Fibroblast of skin of left quadriceps (primary cell): ENCODE measurements around the gene PLEKHM2.

ENCODE experiments used
- DNase-seq, 2 experiments: peaks; one replicate each; pipeline ENCODE4 v3.0.0-alpha.2; 2013; ENCODE audit warnings: low read depth in 2 of 2

The PLEKHM2 gene

DNA sequence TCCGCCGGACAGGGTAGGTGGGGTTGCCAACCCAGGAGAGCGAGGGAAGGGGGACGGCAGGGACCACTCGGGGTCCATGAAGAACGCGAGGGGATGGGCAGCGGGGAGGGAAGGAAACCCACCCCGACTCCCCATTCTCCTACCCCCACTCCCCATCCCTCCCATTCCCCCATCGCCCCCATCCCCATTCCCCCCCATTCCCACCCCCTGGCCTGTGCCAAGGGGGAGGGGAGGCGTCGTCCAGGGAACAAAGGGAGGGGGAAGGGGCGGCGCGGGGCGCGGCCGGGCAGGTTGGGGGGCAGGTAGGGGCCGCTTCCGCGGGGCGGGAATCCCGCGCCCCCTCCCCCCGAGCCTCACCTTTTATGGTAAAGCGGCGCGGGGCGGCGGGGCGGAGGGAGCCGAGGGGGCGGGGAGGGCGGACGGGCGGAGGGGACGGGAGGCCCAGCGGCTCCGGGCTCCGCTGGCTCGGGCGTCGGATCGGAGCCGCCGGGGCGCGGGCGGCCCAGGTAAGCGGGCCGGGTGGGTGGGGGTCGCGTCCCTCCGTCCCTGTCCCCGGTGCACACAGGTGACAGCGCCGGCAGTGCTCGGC is 74.3 kb downstream of the PLEKHM2 start, which contains the start of gene FBLIM1:
TSS of gene FBLIM1 (plus strand) at position 453 of the 589 bp plus-strand sequence. CDS start 6,189 bp downstream, outside the sequence.
- DNase-seq: no peak

DNA sequence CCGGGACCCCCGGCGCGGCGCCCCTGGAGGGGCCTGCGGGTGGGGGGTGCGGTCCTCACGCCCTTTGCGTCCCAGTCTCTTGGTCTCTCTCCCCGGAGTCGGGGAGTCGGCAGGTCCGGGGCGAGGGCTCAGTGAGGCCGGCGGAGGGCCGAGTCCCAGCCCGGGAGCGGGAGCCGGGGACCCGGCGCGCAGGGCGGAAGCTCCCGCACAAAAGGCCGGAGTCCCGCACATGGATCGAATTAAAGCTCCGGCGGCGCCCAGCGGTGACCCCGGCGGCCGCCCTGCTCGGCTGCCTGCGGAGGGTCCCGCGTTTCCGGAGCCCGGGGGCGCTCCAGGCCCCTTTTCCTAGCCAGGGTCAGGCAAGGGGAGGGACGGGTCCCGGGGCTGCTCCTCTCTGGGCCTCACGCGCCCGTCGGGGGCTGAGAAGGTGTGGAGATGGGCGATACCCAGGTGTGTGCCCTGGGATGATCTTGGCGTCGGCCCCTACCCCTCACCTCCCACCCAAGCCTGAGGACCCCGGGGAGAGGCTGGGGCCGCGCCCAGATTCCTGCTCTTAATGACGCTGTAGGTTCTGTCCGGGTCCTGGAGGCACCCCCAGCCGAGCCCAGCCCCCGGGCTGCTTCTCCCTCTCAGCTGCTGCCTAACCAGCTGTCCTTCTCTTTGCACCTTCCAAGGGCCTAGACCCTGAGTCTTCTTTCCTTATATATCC is 75.0 kb downstream of the PLEKHM2 start:
- no peak for DNase-seq

DNA sequence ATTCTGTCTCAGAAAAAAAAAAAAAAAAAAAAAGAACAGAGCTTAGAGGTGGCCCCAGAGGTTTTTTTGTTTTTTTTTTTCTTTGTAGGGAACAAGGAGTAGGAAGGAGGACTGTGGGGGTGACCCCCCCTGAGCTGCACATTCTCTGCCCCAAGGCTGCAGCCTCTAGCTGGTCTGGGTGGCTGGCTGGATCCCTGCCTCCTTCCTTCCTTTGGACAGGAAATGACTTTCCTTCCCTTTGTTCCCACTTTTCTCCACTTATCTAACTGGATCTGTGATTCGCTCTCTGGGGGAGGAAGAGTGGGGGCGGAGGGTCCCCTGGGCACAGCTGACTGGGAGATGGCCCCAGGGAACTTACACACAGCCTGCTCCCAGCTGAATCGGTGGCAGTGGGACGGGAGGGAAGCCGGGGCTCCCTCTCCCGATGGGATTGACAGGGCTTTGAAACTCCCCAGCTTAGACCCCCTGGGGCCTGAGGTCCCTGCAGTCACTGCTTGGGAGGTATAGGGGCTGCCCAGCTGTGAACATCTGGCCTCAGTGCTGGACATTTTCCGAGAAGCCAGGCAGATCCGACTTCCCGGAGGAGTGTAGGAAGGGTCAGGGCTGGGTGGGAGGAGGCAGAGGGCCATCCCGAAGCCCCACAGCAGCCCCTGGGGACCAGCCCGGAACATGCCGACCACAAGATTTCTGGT is 76.5 kb downstream of the PLEKHM2 start:
- DNase-seq: peak in 1 of 2 experiments; percentile 20

DNA sequence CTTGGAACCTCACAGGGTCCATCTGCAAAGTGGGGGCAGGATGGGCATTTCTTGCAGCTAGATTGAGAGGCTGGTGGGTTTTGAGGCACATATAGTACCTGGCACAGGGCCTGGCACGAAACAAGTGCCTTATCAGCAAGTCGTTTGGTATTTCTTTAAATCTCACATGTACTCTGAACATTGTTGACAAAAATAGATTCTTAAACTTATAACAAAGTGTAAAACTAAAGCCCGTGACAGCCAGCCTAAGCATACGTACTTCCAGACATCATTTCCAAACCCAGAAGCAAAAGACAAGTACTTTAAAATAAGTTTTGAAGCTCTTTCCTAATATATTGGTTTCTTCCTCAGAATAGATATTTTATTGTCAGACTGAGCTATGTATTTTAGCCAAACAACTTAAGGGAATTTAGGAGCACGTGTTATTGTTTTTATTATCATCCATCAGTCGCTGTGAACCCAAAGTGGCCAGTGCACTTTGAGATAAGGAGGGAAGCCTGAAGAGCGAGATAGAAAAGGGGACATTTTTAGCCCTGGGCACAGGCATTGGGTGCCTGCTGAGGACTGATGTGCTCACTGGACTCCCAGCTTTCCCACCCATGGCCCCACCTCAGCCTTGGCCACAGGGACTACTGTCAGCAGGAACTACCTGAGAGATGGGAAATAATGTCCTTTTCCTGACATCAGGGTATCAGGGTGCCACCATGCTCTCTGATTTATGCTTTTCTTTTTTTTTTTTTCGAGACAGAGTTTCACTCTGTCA is 77.4 kb downstream of the PLEKHM2 start:
- DNase-seq: no peak

DNA sequence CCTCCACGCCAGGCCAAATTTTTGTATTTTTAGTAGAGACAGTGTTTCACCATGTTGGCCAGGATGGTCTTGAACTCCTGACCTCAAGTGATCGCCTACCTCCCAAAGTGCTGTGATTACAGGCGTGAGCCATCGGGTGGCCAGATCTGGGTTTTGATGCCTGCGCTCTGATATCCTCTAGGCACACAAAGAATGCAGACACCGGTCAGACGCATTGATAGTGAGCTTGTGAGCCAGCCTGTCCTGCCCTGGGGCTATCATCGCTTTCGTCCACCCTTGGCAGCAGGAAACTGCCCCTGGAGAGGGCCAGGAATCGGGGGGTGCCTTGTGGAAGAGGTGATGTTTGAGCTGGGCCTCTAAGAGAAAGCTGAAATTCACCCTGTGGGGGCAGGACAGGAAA is 78.4 kb downstream of the PLEKHM2 start:
- no peak for DNase-seq

DNA sequence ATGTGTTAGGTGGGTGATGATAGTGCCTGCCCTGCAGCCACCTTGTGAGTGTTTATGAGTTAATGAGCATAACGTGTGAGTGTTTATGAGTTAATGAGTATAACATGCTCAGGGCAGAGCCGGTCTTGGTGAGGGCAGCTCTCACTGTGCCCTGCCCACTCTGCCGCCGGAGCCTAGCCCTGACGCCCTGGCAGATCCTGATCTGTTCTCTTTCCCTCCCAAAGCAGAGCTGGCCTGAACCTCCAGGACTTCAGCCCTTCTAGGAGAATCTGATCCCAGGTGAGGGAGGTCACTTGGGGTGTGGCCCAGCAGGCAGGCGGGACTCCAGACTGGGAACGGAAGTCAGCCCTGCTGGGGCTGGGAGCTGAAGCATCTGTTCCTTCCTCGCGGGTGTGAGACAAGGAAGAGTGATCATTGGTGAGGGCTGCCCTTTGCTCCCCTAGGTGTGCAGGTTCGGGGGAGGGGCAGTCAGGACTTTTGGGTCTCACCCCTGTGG is 80.2 kb downstream of the PLEKHM2 start:
- no peak for DNase-seq

DNA sequence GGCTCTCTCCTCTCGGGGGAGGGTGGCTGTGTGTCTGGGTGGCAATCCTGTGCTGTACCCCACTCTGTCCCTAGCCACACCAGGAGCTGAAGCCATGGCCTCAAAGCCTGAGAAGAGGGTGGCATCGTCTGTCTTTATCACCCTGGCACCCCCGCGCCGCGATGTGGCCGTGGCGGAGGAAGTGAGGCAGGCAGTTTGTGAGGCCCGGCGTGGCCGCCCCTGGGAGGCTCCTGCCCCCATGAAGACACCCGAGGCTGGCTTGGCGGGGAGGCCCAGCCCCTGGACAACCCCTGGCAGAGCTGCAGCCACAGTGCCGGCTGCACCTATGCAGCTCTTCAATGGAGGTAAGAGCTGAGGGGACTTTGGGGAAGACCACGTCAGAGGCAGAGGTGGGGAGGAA is 80.8 kb downstream of the PLEKHM2 start:
- DNase-seq: no peak

DNA sequence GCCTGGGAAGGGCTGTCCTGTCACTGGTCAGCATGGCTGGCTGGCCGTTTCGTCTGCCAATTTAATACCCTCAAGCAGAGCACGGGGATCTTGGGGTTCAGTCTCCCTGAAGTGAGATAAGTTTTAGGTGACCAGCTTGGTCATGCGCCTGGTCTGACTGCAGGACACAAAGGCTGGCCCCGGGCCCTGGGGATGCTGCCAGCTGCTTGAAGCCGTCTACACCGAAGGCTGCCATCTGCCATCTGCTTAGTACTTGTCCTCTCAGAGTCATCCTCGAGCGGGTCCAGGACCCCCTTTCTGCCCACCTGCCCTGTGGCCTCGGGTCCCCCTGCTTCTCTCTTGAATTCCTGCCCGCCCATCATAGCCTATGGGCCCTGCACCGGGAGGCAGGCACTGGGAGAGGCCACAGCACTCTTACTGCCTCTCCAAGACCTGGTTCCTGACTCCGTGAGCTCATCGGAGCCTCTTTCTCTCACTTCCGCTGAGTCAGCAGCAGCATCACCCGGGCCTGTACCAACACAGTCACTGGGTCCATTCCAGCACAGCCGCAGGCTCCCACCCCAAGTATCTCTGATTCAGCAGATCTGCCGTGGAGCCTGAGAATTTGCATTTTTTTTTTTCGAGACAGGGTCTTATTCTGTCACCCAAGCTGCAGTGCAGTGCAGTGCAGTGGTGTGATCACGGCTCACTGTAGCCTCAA is 81.5 kb downstream of the PLEKHM2 start:
- no peak for DNase-seq

DNA sequence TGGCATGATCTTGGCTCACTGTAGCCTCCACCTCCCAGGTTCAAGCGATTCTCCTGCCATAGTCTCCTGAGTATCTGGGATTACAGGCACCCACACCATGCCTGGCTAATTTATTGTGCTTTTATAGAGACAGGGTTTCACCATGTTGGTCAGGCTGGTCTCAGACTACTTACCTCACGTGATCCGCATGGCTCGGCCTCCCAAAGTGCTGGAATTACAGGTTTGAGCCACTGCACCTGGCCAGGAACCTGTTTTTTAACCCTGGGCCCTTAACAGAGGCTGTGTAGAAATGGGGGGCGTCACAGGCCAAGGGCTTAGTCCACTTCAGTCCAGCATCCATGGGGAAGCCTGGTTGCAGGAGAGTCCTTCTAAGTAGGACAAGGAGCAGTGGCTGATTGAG is 83.8 kb downstream of the PLEKHM2 start:
- DNase-seq: no peak

DNA sequence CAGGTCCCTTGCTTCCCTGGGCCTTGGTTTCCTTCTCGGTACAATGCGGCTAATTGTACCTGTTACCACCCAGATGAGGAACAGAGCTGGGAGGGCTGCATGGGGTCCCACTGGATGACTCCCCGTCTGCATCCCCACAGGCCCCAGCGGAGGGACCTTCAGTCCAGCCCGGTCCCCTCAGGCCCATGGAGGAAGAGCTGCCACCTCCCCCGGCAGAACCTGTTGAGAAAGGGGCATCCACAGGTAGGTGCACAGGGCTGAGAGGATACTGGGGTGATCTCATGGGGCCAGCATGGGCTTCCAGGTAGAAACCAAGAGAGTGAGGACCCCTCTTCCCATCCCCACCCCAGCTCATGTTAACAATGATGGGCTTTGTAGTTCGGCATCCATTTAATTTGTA is 84.3 kb downstream of the PLEKHM2 start:
- no peak for DNase-seq

DNA sequence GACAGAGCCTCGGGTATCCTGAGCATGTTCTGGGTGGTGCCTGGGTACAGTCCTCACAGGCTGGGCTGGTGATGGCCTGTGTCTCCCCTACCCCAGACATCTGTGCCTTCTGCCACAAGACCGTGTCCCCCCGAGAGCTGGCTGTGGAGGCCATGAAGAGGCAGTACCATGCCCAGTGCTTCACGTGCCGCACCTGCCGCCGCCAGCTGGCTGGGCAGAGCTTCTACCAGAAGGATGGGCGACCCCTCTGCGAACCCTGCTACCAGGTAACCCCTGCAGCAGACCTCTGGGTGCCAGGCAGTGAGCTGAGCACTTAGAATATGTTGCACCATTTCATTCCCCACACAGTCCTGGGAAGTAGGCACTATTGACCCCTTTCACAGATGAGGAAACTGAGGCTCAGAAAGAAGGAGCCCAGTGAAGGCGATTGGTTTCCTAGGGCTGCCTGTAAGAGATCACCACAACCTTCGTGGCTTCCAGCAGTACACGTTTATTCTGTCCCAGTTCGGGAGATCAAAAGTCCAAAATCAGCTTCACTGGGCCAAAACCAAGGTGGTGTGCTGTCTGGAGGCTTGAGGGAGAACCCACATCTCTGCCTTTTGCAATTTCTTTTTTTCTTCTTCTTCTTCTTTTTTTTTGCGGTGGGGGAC is 86.3 kb downstream of the PLEKHM2 start:
- DNase-seq: no peak

DNA sequence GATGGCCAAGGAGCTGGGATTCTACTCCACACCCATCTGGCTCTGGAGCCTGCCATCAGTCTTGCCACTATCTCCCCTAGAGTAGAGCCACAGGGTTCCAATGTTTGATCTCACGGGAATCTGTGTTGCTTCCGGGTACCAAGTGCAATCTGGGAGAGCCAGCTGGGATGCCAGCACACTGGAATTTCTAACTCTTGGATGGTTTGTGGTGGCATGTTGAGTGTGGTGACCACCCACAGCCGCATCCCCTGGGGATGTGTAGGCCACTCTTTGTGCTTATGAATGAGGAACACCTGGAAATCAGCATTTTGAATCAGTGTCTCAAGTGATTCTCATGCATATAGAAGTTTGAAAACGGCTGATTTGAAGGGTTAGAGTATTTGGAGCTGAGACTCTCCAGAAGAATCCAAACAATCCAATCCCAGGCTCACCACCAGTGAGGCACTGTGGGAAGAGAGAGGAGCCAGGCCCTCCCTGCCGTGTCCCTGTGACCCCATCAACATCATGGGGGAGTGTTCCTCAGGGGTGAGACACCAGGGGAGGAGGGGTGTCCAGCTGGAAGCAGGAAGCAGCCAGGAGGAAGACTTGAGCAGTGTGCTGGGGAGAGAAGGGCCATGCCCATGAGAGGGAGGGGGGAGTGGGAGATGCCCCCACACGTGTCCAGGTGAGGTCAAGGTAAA is 87.9 kb downstream of the PLEKHM2 start:
- DNase-seq: no peak

DNA sequence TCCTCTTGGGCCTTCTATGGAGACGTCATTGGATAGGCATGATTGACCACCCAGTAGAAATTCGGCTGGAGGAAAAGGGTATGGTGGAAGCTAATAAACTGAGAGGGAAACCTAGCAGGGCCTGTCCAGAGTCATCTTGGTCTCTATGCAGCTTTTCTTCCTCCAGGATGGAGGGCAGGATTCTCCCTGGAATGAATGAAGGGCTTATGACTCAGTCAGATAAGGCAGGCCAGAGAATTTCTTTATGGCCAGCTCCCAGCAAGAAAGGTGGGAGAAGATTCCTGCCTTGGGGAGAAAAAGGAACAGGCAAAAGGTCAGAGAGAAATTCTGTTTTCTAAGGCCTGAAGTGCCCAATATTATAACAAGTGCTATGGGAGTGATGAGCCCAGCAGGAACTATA is 91.6 kb downstream of the PLEKHM2 start:
- no peak for DNase-seq

DNA sequence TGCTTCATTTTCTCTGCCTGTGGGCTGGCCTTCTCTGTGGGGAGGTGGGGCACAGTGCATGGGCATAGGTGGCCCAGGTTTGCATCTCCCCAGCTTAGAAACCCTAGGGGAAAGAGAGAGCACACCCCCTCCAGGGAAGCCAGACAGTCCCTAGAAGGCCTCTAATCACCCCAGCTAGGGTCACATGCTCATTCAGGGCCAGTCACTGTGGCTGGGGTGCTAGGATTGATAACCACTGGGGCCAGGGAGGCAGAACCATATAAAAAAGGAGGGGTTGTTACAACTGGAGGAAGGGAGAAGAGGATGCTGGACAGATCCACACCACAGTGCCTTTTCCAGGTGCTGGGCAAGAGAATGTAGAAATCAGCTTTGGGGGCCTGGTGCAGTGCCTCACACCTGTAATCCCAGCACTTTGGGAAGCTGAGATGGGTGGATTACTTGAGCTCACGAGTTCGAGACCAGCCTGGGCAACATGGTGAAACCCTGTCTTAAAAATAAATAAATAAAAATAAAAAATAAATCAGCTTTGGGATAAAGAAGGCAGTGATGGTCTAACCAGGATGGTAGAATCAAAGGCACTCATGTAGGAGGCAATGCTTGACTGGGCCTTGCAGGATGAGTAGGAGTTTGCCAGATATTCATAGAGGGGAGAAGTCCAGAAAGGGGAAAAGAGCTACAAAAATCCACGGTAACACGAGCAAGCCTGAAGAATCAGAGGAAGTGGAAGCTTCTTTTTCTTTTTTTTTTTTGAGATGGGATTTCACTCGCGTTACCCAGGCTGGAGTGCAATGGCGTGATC is 94.0 kb downstream of the PLEKHM2 start:
- DNase-seq: no peak
